ENCODE data around the gene GSK3B.
"Not testable (repeated sequence)": the region's sequence is repeated elsewhere in the genome, so short reads cannot be mapped to it uniquely, and the experiment has no call there.

The GSK3B gene

DNA sequence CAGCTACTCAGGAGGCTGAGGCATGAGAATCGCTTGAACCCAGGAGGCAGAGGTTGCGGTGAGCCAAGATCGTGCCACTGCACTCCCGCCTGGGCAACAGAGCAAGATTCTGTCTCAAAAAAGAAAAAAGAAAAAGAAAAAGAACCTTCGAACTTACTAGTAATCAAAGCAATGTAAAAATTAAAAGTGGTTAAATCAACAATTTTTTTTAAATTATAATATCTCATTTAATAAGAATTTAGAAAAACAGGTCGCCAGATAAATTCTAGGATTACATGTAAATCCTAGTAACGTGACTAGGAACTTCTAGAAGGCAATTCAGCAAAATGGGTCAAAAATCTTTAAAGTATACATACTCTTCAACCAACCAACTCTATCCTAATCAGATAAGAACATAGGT, 37.2 kb downstream of the GSK3B start:
- no peak overlapping the region for H3K4me3 ChIP-seq (ENCODE audit: low read depth, low read length)
- no peak for TF ChIP-seq CTCF (IDR thresholded peaks at IDR 0.05; ENCODE audit: low read depth, low read length)

- not testable (repeated sequence) for H3K4me3 ChIP-seq (ENCODE audit: low read depth, low read length)
Observed at GRCh38 chr3:120053647-120054046, 40.6 kb downstream of the GSK3B start.

- no peak for TF ChIP-seq CTCF (IDR thresholded peaks at IDR 0.05; ENCODE audit: low read depth, low read length)
- no peak overlapping the region for H3K4me3 ChIP-seq (ENCODE audit: low read depth, low read length)
Observed at GRCh38 chr3:120052677-120053076, 41.6 kb downstream of the GSK3B start.

GRCh38 chr3:120052225-120052624, 42.0 kb downstream of the GSK3B start:
- TF ChIP-seq CTCF (IDR thresholded peaks at IDR 0.05; ENCODE audit: low read depth, low read length) = no peak
- H3K4me3 ChIP-seq (ENCODE audit: low read depth, low read length) = no peak overlapping the region

DNA sequence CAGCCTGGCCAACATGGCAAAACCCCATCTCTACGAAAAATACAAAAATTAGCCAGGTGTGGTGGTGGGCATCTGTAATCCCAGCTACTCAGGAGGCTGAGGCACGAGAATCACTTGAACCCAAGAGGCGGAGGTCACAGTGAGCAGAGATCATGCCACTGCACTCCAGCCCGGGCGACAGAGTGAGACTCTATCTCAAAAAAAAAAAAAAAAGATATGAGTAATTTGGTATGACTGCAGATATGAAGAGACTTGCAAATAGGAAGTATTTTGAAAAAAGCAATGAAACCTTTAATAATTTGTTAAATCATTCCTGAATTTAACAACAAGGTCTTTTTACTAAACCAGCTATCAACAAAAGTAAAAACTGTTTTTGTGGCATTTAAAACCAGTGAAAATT, 42.7 kb downstream of the GSK3B start:
- H3K4me3 ChIP-seq (ENCODE audit: low read depth, low read length) = not testable (repeated sequence)

DNA sequence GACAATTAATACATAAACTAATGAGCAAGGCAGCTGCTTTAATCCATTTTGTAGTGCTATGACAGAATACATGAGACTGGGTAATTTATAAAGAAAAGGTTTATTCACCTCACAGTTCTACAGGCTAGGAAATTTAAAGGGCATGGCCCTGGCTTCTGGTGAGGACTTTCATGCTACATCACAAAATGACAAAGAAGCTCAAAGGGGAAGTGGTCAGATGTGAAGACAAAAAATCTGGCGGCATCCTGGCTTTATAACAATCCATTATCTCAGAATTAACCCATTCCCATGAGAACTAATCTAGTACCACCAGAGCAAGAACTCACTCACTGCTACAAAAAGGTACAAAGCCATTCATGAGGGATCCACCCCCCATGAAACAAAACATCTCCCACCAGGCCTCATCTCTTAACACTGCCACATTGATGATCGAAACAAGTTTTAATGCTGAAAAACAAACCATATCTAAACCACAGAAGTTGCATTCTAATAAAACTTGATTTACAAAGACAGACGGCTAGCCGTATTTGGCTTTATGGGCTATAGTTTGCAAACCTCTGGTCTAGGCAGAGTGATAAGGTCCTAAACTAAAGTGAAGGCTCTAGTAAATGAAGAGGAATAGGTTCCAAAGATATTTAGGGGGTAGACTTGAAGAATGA, 44.2 kb downstream of the GSK3B start:
- no peak overlapping the region for H3K4me3 ChIP-seq (ENCODE audit: low read depth, low read length)
- no peak for TF ChIP-seq CTCF (IDR thresholded peaks at IDR 0.05; ENCODE audit: low read depth, low read length)

DNA sequence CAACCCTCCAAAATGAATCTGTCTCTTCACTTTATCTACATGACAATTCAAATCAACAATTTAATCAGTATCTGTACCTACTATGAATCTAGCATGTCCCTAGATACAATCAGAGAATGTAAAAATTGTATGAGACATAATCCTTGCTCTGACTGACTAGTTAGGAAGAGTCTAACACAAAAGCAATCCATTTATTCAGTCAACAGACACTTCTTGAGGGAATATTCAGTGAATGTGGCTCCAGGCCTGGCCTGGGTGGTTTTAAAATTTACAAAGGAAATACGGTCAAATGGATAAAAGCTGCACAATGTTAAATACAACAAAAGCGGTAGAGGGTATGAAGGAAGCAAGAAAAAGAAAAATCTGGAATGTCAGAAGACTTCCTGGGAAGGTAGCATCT, 45.2 kb downstream of the GSK3B start:
- no peak for TF ChIP-seq CTCF (IDR thresholded peaks at IDR 0.05; ENCODE audit: low read depth, low read length)
- H3K4me3 ChIP-seq (ENCODE audit: low read depth, low read length) = no peak overlapping the region

DNA sequence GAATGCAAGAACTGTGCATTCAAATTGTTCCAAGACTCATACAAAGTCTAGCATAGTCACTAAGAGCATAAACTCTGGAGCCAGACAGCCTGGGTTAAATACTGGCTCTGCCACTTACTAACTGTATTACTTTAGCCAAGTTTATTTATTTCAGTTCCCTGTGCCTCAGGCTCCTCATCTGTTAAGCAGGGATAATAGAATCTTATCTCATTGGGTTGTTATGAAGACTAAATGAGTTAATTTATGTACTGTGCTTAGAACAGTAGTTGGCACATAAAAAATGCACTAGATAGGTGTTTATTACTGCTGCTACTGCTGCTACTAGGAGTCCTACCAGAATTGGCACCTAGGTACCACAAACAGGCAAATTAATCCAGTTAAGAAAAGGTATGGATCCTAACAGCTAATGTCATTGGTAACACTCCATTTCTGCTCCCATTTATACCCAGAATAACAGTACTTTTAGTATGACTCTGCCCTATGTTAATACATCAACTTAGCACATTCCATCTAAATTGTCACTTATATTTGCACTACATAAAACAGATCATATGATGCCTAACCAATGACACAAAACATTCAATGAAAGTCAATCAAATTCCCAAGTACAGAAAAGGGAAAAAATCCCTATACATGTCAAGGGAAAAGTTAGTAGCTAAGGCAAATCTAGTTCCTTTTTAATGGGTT, 45.7 kb downstream of the GSK3B start:
- no peak for TF ChIP-seq CTCF (IDR thresholded peaks at IDR 0.05; ENCODE audit: low read depth, low read length)
- no peak overlapping the region for H3K4me3 ChIP-seq (ENCODE audit: low read depth, low read length)

Data from WI38 (cell line).